RKO (cell line): Measurements from ENCODE around the gene UGT1A5.

Source experiments
- DNase-seq: peaks from one replicate; pipeline ENCODE4 v3.0.0-alpha.2; 2016; ENCODE audit warnings: low spot score

The UGT1A5 gene

DNA sequence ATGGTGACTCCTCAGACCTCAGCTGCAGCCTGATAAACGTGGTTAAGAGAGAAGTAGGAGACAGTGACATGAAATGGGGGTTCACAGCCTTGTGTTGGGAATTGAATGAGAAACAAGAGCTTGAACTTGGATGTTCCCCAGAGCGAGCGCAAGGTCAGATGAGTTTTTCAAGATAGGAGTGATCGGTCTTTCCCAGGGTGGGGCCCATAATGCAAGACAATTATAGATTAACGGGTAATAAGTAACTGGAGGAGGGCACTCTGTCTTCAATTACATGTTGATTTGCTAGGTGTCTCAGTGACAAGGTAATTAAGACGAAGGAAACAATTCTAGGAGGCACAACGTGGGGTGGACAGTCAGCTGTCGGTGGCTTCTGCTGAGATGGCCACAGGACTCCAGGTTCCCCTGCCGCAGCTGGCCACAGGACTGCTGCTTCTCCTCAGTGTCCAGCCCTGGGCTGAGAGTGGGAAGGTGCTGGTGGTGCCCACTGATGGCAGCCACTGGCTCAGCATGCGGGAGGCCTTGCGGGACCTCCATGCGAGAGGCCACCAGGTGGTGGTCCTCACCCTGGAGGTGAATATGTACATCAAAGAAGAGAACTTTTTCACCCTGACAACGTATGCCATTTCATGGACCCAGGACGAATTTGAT lies at the start of gene UGT1A5:
UGT1A5 (plus strand) TSS at position 297 of the 651 bp plus-strand sequence; CDS start at position 382, 85 bp downstream.
- DNase-seq: no peak

DNA sequence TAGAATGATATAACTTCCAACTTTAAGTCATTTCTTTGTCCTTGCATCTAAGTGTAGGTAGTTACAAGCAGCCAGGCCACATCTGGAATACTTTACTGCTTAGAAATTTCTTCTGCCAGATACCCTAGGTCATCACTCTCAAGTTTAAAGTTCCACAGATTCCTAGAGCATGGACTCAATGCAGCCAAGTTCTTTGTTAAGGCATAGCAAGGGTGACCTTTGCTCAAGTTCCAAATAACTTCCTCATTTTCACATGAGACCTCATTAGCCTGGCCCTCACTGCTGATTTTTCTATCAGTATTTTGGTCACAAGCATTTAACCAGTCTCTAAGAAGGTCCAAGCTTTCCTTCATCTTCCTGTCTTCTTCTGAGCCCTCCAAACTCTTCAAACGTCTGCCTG lies 48.8 kb upstream of the UGT1A5 start:
- no peak for DNase-seq

DNA sequence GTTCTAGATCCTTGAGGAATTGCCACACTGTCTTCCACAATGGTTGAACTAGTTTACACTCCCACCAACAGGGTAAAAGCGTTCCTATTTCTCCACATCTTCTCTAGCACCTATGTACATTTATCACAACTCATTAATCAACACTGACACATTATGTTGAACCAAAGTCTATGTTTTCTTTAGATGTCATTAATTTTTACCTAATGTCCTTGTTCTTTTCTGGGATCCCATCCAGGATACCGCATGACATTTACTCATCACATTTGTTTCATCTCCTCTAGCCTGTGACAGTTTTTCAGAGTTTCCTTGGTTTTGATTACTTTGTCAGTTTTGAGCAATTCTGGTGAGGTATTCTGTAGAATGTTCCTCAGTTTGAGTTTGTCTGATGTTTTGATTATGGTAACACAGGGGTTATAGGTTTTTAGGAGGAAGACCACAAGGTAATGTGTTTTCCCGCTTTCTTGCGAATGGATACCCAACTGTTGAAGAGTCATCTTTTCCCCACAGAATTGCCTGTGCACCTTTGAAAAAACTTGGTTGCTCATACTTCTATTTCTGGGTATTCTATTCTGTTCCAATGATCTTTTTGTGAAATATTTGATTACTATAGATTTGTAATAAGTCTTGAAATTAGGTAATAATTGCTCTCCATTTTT lies 44.0 kb upstream of the UGT1A5 start:
- no peak for DNase-seq

DNA sequence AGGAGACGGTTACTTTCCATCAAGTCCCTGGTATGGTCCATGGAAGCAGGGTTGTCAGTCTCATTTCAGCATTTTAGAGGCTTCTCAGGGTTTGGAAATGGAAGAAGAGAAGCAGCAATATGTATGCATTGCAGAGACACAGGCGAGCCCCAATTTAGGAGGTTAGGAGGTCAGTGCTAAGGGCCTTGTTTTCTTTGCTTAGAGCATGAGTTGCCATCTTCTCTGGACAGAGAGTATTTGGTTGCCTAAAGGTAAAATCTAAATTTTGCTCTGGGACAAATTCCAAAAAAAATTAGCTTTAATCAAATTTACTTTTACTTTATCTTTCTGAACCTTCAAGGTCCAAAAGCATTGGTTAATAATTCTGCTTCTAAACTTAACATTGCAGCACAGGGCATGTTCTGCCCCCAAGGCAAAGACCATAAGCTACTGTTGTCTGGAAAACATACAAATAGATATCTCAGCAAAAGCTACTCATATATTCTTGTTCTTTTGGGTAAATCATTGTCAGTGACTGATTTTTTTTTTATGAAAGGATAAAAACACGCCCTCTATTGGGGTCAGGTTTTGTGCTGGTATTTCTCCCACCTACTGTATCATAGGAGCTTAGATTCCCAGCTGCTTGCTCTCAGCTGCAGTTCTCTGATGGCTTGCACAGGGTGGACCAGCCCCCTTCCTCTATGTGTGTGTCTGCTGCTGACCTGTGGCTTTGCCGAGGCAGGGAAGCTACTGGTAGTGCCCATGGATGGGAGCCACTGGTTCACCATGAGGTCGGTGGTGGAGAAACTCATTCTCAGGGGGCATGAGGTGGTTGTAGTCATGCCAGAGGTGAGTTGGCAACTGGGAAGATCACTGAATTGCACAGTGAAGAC lies 41.2 kb upstream of the UGT1A5 start, which contains the start of gene UGT1A9:
UGT1A9 (plus strand) TSS at position 609 of the 872 bp plus-strand sequence; CDS start at position 646, 37 bp downstream.
- DNase-seq: no peak

DNA sequence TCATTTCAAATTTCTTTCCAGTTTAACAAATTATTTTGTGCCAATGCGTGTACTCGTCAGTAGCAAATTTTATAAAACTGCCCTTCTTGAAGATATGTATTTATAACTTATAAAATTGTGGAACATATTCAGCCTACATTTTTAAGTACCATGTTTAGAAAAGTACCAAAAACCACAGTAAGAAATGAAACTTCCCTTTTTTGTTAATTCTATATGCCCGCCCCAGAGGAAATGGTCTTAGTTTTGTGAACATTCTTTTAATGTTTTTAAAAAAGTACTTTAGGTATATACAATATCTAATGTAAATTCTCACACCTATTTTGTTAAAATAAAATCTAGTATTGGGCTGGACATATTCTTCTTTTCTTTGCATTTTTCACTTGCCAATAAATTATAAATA lies 39.8 kb upstream of the UGT1A5 start:
- DNase-seq: no peak

DNA sequence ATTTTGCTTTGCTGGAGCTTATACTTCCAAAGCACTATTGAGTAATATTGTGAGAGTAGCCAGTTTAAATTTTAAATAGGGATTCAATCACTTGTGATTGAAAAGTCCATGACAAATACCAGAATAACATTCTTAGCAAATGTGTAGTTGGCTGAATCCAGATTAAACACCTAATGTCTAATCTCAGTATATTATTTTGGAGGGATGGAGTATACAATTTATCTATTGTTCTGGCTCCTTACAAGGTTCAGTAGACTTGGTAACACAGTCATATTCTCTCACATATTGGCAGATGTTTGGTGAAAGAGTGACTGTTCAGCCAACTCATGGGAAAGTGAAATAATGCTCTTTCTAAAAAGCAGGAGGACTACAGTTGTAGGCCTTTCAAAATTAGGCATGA lies 38.8 kb upstream of the UGT1A5 start:
- DNase-seq: no peak

DNA sequence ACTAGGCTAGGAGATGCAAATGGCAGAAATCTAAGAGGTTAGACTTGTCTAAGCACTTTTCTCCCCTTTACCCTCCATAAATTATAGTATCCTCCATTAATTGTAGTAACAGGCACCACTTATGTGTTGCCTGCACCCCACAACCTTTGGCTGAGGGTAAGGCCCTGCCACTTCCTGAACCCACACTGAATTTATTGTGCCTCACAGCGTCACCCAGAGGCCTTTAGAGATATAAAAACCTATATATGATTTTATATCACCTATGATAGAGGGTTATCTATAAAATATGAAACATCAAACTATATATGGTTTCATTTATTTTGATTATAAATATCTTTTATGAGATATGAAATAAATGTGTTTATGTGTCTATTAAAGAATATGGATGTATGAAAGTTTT lies 38.4 kb upstream of the UGT1A5 start:
- no peak for DNase-seq

DNA sequence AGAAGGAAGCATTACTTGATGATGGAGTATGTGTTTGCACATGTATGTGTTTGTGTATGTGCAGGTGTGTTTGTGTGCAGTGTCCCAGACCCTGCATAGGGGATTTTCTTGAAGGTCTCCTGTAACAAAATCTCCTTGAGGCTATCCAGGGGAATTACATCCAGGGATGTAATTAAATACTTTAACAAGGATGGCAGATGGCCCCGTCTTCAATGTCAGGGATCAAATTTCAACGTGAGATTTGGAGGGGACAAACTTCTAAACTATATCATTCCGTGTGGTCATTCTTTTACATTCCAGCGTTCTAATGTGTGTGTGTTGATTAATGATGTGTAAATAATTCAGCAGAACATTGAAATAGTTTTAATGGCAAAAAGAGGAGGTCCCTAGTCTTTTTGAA lies 37.7 kb upstream of the UGT1A5 start:
- DNase-seq: no peak

DNA sequence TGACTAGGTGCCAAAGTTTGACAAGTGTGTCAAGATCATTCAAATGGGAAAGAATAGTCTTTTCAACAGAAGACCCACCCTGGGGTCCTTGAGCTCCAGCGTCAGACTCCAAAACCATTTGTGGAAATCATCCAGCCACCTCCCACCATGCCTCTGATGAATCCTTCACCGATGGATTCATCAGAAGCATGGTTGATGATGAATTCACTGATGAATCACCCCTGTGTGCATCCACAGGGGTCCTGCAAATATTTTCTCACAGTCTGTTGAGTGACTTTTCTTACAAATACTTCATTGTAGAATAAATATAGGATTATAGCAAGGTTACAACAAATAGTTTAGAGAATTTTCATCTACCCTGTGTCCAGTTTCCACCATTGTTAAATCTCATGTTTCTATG lies 36.7 kb upstream of the UGT1A5 start:
- peak; percentile 32 for DNase-seq

DNA sequence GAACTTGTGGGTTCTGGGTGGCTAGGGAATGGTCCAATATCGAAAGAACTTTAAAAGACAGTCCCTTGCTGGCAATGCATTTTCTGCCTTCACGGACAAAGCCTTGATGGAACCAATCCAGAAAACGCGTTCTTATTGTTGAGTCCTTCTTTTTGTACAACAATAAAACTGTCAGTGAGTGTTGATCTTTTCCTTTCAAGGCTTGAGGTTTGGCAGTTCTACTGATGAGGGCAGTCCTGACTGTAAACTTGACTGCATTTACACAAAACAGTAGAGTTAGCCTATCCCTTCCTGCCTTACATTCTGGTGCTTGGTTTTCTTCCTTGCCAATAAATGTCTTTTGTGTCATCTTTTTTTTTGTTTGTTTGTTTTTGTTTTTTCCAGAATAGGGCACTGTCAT lies 33.5 kb upstream of the UGT1A5 start:
- no peak for DNase-seq

DNA sequence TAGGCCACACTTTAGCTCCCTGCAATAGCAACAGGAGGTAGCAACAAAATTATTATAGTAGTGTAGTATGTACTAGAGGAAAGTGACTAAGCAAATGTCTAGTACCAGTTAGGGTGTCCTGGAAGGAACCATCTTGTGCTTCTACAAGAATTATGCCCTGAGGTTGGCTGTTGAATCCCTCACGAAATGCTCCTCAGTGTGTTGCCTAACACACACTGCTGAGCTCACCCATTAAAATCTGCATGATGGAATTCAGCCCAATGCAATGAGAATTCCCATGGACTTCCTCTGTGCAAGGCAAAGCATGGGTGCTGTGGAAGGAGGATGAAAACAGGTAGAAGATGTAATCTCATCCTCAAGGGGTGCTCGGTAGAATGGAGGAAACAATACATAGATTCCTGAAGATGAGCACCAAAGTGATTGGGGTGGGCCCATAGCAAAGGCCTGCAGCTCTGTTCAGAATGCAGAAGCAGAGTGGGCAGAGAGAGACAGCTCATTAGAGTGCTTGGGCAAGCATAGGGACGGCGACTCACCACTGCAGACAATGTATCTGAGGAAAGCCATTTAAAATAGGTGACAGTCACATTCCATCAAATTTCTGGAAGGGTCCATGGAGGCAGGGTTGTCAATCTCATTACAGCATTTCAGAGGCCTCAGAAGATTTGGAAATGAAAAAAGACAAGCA lies 32.2 kb upstream of the UGT1A5 start:
- no peak for DNase-seq

DNA sequence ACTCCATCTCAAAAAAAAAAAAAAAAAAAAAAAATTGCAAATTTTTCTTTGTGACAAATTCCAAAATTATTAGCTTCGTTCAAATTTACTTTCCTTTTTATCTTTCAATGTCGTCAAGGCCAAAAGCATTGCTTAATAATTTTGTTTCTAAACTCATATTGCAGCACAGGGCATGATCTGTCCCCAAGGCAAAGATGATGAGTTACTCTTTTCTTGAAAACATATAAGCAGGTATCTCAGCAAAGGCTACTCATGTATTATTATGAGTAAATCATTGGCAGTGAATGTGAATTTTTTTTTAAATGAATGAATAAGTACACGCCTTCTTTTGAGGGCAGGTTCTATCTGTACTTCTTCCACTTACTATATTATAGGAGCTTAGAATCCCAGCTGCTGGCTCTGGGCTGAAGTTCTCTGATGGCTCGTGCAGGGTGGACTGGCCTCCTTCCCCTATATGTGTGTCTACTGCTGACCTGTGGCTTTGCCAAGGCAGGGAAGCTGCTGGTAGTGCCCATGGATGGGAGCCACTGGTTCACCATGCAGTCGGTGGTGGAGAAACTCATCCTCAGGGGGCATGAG lies 31.1 kb upstream of the UGT1A5 start, which contains the start of gene UGT1A7:
UGT1A7 (plus strand) TSS at position 381 of the 579 bp plus-strand sequence; CDS start at position 418, 37 bp downstream.
- DNase-seq: no peak

DNA sequence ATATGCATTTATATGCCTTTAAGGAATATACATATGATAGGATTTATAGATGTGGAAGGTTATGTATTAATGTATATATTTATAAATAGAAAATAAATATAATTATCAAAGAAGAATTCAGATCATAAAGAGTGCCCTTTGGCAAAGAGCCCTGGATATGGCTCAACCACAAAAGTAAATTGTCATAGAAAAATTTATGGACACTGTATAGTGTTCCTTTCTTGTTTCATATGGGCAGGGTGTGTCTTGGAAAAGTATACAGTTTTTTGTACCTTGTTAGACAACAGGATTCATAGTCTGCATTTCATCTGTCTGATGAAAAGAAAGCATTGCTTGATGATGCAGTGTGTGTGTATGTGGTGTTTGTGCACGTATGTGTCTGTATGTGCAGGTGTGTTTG lies 28.1 kb upstream of the UGT1A5 start:
- no peak for DNase-seq

DNA sequence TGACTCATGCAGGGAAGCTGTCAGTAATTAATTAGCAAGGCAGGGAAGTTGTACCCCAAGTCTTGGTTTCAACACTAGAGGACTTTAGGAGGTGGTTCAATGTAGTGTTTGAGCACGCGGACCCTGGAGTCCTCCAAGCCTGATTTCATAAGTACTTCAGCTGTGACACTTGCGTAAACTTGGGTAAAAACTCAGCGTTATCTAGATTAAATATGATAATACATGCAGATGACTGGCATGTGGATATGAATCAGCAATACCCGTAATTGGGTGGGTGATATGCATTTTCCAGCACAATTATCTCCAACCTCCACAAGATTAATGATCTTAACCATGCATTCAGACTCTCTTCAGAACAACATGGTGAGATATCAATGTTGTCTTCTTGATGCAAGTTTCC lies 25.8 kb upstream of the UGT1A5 start:
- no peak for DNase-seq

DNA sequence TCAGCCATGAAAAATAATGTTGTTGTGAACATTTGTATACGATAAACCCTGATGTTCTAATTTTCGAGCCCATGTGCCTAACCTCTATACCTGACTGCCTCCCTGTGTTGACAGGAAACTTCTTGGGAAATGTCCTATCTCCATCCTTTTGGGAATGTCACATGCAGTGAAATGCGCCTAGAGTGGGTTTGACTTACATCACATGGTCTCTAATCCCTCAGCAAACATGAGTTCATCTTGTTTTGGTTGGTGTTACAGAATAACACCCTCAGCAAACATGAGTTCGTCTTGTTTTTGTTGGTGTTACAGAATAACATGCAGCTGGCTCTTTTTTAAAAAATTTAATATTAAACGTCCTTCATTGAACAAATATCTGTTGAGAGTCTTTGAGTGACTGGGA lies 24.4 kb upstream of the UGT1A5 start:
- no peak for DNase-seq

DNA sequence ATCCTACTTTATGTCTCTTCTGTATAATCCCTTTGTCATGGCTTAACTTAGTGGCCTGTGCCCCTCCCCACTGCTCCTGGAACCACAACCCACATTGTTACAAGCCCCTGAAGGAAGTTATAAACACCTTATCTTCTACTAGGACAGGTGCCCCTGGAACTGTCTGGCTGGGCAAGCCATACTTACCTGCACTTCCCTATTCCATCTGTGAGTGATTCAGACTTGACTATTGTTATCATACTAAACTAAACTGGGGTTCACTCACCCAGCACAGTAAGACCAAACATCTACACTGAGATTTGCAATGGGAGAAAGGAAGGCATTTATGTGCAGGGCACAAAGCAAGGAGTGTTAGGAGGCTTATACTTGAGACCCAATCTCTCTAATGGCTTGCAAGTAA lies 23.7 kb upstream of the UGT1A5 start:
- no peak for DNase-seq

DNA sequence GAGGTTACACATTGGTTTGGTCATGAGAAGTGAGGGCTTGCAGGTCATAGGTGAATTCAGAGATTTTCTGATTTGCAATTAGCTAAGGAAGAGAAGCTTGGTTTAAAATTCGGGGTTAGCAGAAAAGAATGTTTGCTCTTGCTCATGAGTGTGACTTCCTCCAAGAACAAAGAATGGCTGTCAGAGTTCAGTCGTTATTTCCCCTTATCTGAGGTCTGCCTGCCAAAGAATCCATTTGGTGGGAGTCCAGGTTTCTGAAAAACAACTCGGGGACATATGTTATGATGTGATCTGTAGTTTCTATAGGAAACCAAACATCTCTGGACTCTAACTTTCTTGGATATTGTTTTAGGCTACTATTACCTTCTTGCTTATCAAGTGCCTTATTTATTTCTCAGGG lies 23.2 kb upstream of the UGT1A5 start:
- DNase-seq: no peak

DNA sequence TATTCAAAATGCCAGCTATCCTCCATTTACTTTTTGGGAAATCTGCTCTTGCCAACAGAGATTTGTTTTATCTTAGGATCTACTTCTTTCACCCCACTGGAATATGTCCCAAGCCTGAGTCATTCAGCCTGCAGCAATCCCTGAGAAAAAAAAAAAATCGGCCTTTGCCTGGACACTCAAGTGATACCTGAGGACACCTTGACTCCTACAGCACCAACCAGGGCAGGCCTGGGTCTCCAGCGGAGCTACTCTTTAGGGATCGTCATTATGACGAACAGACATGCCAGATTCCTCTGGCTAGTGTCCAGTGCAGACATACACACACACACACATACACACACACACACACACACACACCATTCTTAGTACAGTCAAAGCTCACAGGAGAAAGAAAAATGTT lies 22.3 kb upstream of the UGT1A5 start:
- no peak for DNase-seq

DNA sequence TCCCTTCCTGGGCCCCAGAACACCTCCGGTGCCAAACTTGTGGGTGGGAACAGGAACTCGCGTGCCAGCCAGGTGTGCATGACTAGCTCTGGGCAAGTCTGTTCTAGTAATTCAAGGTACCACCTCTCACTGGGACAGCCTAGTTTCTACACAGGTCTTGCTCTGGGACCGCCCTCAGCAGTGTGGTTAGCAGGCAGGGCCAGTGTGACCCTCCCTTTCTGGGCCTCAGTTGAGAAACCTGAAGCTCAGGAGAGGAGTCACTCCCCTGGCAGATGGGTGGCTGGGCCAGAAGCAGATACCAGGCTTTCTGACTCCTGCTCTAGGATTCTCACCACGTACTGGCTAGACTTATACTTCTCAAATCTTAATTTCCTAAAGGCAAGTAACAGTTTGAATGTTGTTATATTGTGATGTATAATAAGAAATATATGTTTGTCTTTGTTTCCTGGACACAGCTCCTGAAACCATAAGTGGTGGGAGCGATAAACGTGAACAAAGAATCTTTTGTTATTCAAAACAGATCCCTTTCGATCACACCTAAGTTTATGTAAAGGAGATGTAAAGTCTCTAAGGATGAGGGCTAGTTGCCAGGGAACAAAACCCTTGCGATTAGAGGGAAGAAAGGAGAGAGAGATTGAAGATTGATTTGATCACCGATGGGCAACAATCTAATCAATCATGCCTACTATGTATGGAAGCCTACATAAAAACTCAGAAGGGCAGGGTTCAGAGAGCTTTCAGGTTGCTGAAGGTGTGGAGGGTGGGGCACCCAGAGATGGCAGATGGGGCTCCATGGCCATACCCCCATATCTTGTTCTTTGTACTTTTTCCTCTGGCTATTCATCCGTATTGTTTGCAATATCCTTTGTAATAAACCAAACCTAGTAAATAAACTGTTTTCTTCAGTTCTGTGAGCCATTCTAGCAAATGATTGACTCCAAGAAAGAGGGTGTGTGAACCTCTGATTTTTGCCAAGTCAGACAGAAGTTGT lies 21.0 kb upstream of the UGT1A5 start:
- no peak for DNase-seq

DNA sequence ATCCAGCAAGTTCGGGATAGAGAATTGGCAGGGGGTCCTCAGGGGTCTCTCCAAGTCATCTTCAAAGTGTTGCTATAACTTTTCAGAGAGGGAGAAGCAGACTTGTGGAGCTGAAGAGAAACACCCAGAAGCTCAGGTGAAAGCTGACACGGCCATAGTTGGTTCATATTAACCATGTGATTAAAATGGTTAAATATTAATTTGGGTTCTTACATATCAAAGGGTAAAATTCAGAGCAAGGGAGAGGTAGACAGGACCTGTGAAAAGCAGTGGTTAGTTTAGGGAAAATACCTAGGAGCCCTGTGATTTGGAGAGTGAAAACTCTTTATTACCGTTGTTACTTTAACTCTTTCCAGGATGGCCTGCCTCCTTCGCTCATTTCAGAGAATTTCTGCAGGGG lies 20.1 kb upstream of the UGT1A5 start, which contains the start of gene UGT1A6:
UGT1A6 (plus strand) TSS at position 243 of the 400 bp plus-strand sequence; CDS start at position 358, 115 bp downstream.
- no peak for DNase-seq
